MG63 (cell line): ENCODE measurements around the gene VPS13A. TPM values are rescaled to one million over a fixed set of nuclear protein-coding genes. Genes with fewer than 3 reads are reported as not detected.

Source experiments
- DNase-seq: peaks from one replicate; pipeline ENCODE4 v3.0.0-alpha.2; 2020
- H3K27me3 ChIP-seq: fragments of 250-450 bp; sonication (Bioruptor Pico); 2 replicates; pipeline ENCODE4 v1.5.1; 2020; ENCODE audit warnings: mild to moderate bottlenecking, moderate library complexity
- H3K36me3 ChIP-seq: fragments of 250-450 bp; sonication (Bioruptor Pico); 2 replicates; pipeline ENCODE4 v1.5.1; 2020; ENCODE audit warnings: mild to moderate bottlenecking, moderate library complexity
- H3K4me3 ChIP-seq: fragments of 250-450 bp; sonication (Bioruptor Pico); 2 replicates; pipeline ENCODE4 v1.5.1; 2020; ENCODE audit warnings: mild to moderate bottlenecking, moderate library complexity
- H3K9me3 ChIP-seq: fragments of 250-450 bp; sonication (Bioruptor Pico); 2 replicates; pipeline ENCODE4 v1.5.1; 2020; ENCODE audit warnings: mild to moderate bottlenecking, moderate library complexity
- total RNA-seq: library from RNA; depleted of rRNA; stranded (reverse); fragments of >200 nt; shearing (Covaris generic); gene quantifications from 2 replicates; pipeline ENCODE4 v1.2.3, GENCODE V29; 2014; ENCODE audit warnings: low replicate concordance

Gene VPS13A
- total RNA-seq, 1 experiment from 2014 or later: 5.0 TPM

- Histone ChIP-seq H3K36me3 (no peaks in the 10 kb centered on the region), H3K9me3 (no peaks in the 10 kb centered on the region), H3K27me3 (no peaks in the 10 kb centered on the region), H3K4me3 (no peak overlapping the region; the same call in 1 of the 2 replicates)
- DNase-seq: no peak
Observed at GRCh38 chr9:77176106-77176505, 1.2 kb upstream of the VPS13A start.

- DNase-seq: no peak
- H3K4me3 ChIP-seq: peak overlapping the region; percentile 76
- no peaks in the 10 kb centered on the region for H3K36me3 ChIP-seq
- no peaks in the 10 kb centered on the region for H3K27me3 ChIP-seq
- no peaks in the 10 kb centered on the region for H3K9me3 ChIP-seq
Observed at GRCh38 chr9:77176686-77177142, 620 bp upstream of the VPS13A start.

- Histone ChIP-seq H3K27me3 (no peaks in the 10 kb centered on the region), H3K4me3 (peak overlapping the region; percentile 76), H3K36me3 (no peaks in the 10 kb centered on the region), H3K9me3 (no peaks in the 10 kb centered on the region)
- peak; percentile 28 for DNase-seq
Observed at GRCh38 chr9:77177894-77178794, 810 bp downstream of the VPS13A start.

DNA sequence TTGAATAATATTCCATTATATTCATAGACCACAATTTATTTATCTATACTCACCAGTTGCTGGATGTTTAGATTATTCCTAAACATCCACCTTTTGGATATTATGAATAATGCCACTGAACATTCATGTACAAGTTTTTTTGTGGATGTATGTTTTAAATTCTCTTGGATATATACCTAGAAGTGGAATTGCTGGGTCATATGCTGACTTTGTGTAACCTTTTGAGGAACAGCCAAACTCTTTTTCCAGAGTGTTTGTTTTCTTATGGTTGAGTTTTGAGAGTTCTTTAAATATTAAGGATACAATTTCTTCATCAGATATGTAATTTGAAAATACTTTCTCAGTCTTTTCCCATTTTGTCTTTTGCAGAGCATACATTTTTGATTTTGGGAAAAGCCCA lies 2.7 kb downstream of the VPS13A start:
- no peak for DNase-seq
- no peaks in the 10 kb centered on the region for H3K36me3 ChIP-seq
- H3K9me3 ChIP-seq: no peaks in the 10 kb centered on the region
- peak overlapping the region; percentile 76; the same call in 1 of the 2 replicates for H3K4me3 ChIP-seq
- H3K27me3 ChIP-seq: no peaks in the 10 kb centered on the region

DNA sequence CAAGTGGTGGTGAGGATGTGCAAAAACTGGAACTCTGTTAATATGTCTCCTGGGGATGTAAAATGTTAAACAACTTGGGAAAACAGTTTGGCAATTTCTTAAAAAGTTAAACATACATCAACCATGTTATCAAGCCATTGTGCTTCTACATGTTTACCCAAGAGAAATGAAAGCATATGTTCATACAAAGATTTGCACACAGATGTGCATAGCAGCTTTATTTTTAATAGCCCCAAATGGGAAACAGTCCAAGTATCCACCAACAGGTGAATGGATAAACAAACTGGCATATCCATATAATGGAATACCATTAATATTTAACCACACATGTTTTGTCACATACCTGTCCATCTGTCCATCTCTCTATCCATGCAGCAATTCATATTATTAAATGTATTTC lies 6.2 kb downstream of the VPS13A start:
- Histone ChIP-seq H3K4me3 (no peak overlapping the region), H3K9me3 (no peaks in the 10 kb centered on the region), H3K36me3 (no peaks in the 10 kb centered on the region), H3K27me3 (no peaks in the 10 kb centered on the region)
- DNase-seq: no peak

GRCh38 chr9:77188242-77188641 lies 10.9 kb downstream of the VPS13A start:
- no peak for DNase-seq
- Histone ChIP-seq H3K27me3 (no peaks in the 10 kb centered on the region), H3K4me3 (no peak overlapping the region), H3K36me3 (no peaks in the 10 kb centered on the region), H3K9me3 (no peaks in the 10 kb centered on the region)

GRCh38 chr9:77194423-77194822 lies 17.1 kb downstream of the VPS13A start:
- no peaks in the 10 kb centered on the region for H3K9me3 ChIP-seq
- H3K27me3 ChIP-seq: no peaks in the 10 kb centered on the region
- DNase-seq: no peak
- H3K36me3 ChIP-seq: no peaks in the 10 kb centered on the region
- no peak overlapping the region for H3K4me3 ChIP-seq

- Histone ChIP-seq H3K27me3 (no peaks in the 10 kb centered on the region), H3K4me3 (no peak overlapping the region), H3K9me3 (no peaks in the 10 kb centered on the region), H3K36me3 (no peaks in the 10 kb centered on the region)
- no peak for DNase-seq
Observed at GRCh38 chr9:77210116-77210515, 32.8 kb downstream of the VPS13A start.

DNA sequence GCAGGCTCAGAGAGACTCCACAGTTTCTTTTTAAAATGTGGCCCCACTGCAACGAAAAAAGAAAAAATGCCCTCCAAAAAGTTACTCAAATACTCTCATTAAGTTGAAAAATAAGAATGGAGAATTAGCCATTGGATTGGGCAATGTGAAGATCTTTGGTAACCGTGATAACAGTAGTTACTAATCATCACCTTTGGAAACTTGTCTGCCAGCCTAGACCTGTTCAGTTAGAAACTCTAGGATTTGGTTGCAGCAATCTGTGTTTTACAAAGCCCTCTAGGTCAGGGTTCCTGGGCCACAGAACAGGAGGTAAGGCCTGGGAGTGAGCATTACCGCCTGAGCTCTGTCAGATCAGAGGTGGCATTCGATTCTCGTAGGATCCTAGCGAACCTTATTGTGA lies 34.2 kb downstream of the VPS13A start:
- no peak overlapping the region for H3K4me3 ChIP-seq
- H3K27me3 ChIP-seq: no peaks in the 10 kb centered on the region
- no peaks in the 10 kb centered on the region for H3K9me3 ChIP-seq
- H3K36me3 ChIP-seq: no peaks in the 10 kb centered on the region
- no peak for DNase-seq

- H3K4me3 ChIP-seq: no peak overlapping the region
- no peaks in the 10 kb centered on the region for H3K27me3 ChIP-seq
- DNase-seq: no peak
- no peaks in the 10 kb centered on the region for H3K36me3 ChIP-seq
- H3K9me3 ChIP-seq: no peaks in the 10 kb centered on the region
Observed at GRCh38 chr9:77212801-77213200, 35.5 kb downstream of the VPS13A start.

DNA sequence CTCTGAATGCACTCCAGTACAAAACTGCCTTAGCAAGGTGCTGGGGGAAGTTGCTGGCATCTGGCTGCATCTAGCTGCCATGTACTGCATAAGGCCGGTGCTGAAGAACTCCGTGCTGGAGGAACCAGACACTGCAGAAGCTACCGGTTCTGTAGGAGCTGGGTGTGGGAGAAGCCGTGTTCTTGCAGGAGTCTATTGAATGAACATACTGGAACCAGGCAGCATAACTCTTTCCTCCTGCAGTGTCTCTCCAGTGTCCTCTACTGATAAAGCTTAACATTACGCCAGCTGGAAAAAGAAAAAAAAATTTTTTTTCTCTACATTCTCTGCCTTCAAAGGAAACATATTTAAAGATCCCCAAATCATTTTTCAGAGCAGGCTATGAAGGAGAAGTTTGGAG lies 38.5 kb downstream of the VPS13A start:
- no peak overlapping the region for H3K4me3 ChIP-seq
- DNase-seq: no peak
- H3K27me3 ChIP-seq: no peaks in the 10 kb centered on the region
- no peaks in the 10 kb centered on the region for H3K36me3 ChIP-seq
- no peaks in the 10 kb centered on the region for H3K9me3 ChIP-seq

GRCh38 chr9:77218612-77219011 lies 41.3 kb downstream of the VPS13A start:
- Histone ChIP-seq H3K4me3 (no peak overlapping the region), H3K36me3 (no peaks in the 10 kb centered on the region), H3K27me3 (no peaks in the 10 kb centered on the region), H3K9me3 (no peaks in the 10 kb centered on the region)
- peak; percentile 14 for DNase-seq

DNA sequence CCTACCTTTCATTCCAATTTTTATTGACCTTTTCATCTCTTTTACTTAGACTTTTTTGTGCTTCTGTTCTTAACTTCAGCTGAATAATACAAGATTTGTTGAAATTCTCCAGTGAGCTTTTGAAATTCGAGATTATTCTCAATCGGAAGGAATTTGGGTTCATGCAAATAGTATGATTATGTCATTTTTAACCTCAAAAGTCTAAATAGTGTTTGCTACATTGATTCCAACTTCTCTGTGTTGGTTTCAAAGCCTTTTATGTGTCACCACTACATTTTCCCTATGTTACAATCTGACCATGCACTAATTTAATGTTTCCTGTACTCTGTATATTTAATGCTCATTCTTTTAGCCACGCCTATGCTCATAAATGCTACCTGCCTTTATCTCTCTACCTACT lies 44.1 kb downstream of the VPS13A start:
- DNase-seq: no peak
- no peaks in the 10 kb centered on the region for H3K27me3 ChIP-seq
- H3K9me3 ChIP-seq: no peaks in the 10 kb centered on the region
- H3K4me3 ChIP-seq: no peak overlapping the region
- no peaks in the 10 kb centered on the region for H3K36me3 ChIP-seq

DNA sequence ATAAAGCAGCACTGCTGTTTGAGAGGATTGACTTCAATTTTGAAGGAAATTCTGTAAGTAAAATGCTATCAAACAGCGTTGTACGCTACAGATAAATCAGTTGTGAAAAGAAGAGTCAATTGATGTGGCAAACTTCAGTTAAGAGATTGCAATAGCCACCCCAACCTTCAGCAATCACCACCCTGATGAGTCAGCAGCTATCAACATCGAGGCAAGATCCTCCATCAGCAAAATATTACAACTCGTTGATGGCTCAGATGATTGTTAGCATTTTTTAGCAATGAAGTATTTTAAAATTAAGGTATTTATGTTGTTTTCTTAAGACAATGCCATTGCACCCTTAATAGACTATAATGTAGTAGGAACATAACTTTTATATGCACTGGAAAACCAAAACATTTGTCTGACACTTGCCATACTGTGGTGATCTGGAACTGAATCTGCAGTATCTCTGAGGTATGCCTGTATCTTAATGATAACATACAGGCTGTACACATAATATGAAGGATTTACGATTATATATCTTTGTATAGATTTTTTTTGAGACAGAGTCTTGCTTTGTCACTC lies 47.5 kb downstream of the VPS13A start:
- Histone ChIP-seq H3K36me3 (no peaks in the 10 kb centered on the region; the same call in 1 of the 2 replicates), H3K9me3 (no peaks in the 10 kb centered on the region), H3K27me3 (no peaks in the 10 kb centered on the region), H3K4me3 (no peak overlapping the region)
- DNase-seq: no peak

GRCh38 chr9:77236693-77237092 lies 59.4 kb downstream of the VPS13A start:
- H3K36me3 ChIP-seq: no peaks in the 10 kb centered on the region
- H3K9me3 ChIP-seq: no peaks in the 10 kb centered on the region
- no peak for DNase-seq
- no peaks in the 10 kb centered on the region for H3K27me3 ChIP-seq
- H3K4me3 ChIP-seq: no peak overlapping the region

DNA sequence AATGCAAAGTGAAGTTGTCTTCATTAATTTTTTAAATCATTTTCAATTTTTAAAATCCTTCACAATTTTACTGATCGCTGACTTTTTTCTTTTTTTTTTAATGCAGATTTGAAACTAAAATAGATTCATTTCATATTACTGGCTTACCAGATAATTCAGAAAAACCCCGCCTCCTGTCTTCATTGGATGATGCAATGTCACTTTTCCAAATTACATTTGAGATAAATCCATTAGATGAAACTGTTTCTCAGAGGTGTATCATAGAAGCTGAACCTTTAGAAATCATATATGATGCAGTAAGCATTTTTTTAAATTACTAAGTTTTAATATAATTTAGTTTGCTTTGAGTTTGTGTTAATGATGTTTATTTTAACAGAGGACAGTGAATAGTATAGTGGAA lies 60.6 kb downstream of the VPS13A start:
- no peaks in the 10 kb centered on the region for H3K9me3 ChIP-seq
- H3K4me3 ChIP-seq: no peak overlapping the region
- no peaks in the 10 kb centered on the region for H3K36me3 ChIP-seq
- no peaks in the 10 kb centered on the region for H3K27me3 ChIP-seq
- no peak for DNase-seq

DNA sequence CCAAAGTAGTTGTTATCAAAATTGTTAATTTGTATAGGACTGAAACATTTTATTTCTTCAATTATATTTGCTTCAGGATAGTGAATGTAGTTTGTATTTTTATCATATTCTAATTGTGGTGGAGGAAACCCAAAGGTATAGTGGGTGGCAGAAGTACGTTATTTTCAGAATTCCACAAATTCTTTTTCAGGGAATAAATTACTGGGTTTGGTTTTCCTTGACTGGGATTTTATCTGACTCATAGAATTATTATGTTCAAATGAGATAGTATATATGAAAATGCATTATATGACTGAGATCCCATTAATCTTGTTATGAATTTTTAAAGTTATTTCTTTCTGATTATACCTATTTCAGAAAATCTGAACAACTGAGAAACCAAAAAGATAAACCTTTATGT lies 73.7 kb downstream of the VPS13A start:
- DNase-seq: no peak
- Histone ChIP-seq H3K36me3 (no peaks in the 10 kb centered on the region), H3K27me3 (no peaks in the 10 kb centered on the region), H3K9me3 (no peaks in the 10 kb centered on the region), H3K4me3 (no peak overlapping the region)

DNA sequence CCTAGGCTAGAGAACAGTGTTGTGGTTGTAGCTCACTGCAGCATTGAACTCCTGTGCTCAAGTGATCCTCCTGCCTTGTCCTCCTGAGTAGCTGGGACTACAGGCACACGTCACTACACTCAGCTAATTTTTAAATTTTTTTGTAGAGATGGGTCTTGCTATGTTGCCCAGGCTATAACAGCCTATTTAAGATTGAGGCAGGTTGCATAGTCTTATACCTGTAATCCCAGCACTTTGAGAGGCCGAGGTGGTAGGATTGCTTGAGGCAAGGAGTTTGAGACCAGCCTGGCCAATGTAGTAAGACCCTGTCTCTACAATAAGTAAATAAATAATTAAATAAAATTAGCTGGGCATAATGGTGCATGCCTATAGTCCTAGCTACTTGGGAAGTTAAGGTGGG lies 79.9 kb downstream of the VPS13A start:
- Histone ChIP-seq H3K27me3 (no peaks in the 10 kb centered on the region), H3K4me3 (no peak overlapping the region), H3K9me3 (no peaks in the 10 kb centered on the region), H3K36me3 (no peaks in the 10 kb centered on the region)
- DNase-seq: no peak
